Esophagus squamous epithelium (tissue), 5 donors: ENCODE data around the gene FCN1. TPM values are rescaled to one million over a fixed set of nuclear protein-coding genes. Genes with fewer than 3 reads are reported as not detected.

Experiments used
- DNase-seq: peaks from one replicate; lab custom pipeline; 2025; lab: John Stamatoyannopoulos, UW
- H3K27ac ChIP-seq, 4 donors: fragments of 200-600 bp; sonication (generic); one replicate each; pipeline ENCODE4 v1.5.1; 2016 to 2019; ENCODE audit warnings: mild to moderate bottlenecking in 1 of 4
- H3K27me3 ChIP-seq, 4 donors: fragments of 200-600 bp; sonication (generic); 1 replicate in 3 of 4; 2 replicates in 1 of 4; pipeline versions ENCODE4 v1.5.1 to v1.6.0; 2017 to 2021; ENCODE audit warnings: antibody characterized with exemption in 1 of 4
- H3K36me3 ChIP-seq, 3 donors: fragments of 200-600 bp; sonication (generic); one replicate each; pipeline ENCODE4 v1.5.1; 2016 to 2019
- H3K4me1 ChIP-seq, 3 donors: fragments of 200-600 bp; sonication (generic); one replicate each; pipeline ENCODE4 v1.5.1; 2017 to 2019
- H3K4me3 ChIP-seq, 4 donors: fragments of 200-600 bp; sonication (generic); 1 replicate in 3 of 4; 2 replicates in 1 of 4; pipeline ENCODE4 v1.5.1; 2016 to 2019; ENCODE audit warnings: mild to moderate bottlenecking in 2 of 4, moderate library complexity in 1 of 4
- H3K9me3 ChIP-seq, 3 donors: fragments of 200-600 bp; sonication (generic); one replicate each; pipeline ENCODE4 v1.5.1; 2016 to 2019
- POLR2A ChIP-seq, 4 donors: fragments of 450-650 bp; IDR thresholded peaks; one replicate each; pipeline ENCODE4 v1.6.1; 2017; ENCODE audit warnings: antibody characterized with exemption in 4 of 4, mild to moderate bottlenecking in 4 of 4, moderate library complexity in 3 of 4
- WGBS, 2 donors: methylation state at CpG; one replicate each; pipeline ENCODE4 v1.1.5; 2018; 5-methylcytosine and 5-hydroxymethylcytosine counted together
- intact Hi-C: fragments of 100-400 bp; cut with DNase I; formaldehyde crosslinking; loops from one replicate; pipeline ENCODE4 v1.15.0; 2022
- total RNA-seq, 4 donors: library from RNA; depleted of rRNA; stranded (reverse); fragments of >200 nt; gene quantifications; one replicate each; pipeline ENCODE4 v1.1.0, GENCODE V29; 2016
- TF ChIP-seq, protein P1 (sequence below), 6 experiments: fragments of 450-650 bp in 4 of 6; fragments of 200-600 bp in 2 of 6; sonication (generic) in 2 of 6; IDR thresholded peaks; one replicate each; pipeline ENCODE4 v1.5.1; 2016 to 2019; ENCODE audit warnings: antibody characterized with exemption in 6 of 6, mild to moderate bottlenecking in 4 of 6, moderate library complexity in 4 of 6
- donor health status: DM: yes; HTN: yes; CAD: no.

Gene FCN1
- total RNA-seq, 4 donors from 2014 or later = 0.22 to 5.7 (median 0.76) TPM; not detected in 1

DNA sequence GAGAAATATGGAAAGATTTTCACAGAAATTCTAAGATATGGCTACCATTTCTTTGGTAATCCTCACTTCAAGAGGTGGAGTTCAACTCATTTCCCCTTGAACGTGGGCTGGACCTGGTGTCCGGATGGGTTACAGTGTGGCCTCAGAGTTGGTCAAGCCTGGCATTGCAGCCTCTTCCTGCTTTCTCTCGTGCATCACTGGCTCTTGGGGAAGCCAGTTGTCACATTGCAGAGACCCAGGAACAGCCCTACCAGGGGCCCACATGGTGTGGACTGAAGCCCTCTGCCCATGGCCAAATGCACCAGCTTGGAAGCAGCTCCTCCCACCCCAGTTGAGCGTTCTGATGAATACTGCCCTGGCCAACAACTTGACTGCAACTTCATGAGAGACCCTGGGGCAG is 47.7 kb upstream of the FCN1 start:
- Histone ChIP-seq H3K36me3 (no peaks in the 10 kb centered on the region), H3K27me3 (peaks cover 0 to 95% (median 0%) of the 10 kb centered on the region in 4 donors), H3K27ac (no peak overlapping the region), H3K4me3 (no peak overlapping the region), H3K9me3 (no peaks in the 10 kb centered on the region), H3K4me1 (peaks cover 0 to 9% (median 0%) of the 10 kb centered on the region in 3 donors)
- DNase-seq = no peak
- intact Hi-C loops = no loop called here
- TF ChIP-seq, protein P1, sequence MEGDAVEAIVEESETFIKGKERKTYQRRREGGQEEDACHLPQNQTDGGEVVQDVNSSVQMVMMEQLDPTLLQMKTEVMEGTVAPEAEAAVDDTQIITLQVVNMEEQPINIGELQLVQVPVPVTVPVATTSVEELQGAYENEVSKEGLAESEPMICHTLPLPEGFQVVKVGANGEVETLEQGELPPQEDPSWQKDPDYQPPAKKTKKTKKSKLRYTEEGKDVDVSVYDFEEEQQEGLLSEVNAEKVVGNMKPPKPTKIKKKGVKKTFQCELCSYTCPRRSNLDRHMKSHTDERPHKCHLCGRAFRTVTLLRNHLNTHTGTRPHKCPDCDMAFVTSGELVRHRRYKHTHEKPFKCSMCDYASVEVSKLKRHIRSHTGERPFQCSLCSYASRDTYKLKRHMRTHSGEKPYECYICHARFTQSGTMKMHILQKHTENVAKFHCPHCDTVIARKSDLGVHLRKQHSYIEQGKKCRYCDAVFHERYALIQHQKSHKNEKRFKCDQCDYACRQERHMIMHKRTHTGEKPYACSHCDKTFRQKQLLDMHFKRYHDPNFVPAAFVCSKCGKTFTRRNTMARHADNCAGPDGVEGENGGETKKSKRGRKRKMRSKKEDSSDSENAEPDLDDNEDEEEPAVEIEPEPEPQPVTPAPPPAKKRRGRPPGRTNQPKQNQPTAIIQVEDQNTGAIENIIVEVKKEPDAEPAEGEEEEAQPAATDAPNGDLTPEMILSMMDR (IDR thresholded peaks at IDR 0.05) = no peak
- no peak for TF ChIP-seq POLR2A (IDR thresholded peaks at IDR 0.05)
- WGBS, 2 donors = 49 to 93% methylated on average over 2 to 4 of the region's 4 CpGs

DNA sequence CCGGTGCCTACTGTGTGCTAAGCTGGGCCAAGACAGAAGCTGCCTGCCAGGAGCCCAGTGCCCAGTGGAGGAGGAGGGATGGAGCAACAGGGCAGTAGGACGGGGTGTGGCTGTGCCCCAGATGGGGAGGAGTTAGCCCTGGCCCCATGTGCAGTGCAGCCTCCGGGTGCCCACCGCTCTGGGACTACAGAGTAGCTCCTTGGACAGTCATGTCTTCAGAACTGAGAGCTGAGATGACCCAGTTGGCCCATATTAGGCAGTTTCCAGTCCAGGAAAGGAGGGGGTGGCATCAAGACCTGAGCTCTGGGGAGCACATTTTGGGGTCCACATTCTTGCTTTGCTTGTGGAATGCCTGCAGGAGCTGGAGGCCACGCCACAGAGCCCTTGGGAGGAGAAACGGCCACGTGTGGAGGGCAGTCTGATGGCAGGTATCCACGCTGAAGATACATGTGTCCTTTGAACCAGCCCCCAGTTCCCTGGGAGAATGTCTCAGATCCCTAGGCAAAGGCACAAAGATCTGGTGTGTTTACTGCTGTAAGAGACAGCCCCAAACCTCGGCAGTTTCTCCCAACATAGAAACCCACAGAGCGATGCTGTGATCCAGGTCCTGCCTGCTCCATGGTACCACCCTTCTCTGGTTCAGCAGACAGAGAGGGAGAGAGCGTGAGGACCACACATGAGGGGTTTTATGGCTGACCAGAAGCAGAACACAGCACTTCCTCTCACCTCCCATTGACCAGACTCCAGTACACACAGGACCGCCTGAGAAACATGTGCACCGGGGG is 46.8 kb upstream of the FCN1 start:
- Histone ChIP-seq H3K4me3 (no peak overlapping the region), H3K4me1 (peaks cover 0 to 9% (median 0%) of the 10 kb centered on the region in 3 donors), H3K36me3 (no peaks in the 10 kb centered on the region), H3K27me3 (peaks cover 0 to 95% (median 0%) of the 10 kb centered on the region in 4 donors), H3K27ac (no peak overlapping the region), H3K9me3 (no peaks in the 10 kb centered on the region)
- no peak for DNase-seq
- 68 to 87% methylated on average over 7 to 8 of the region's 13 CpGs for WGBS, 2 donors
- TF ChIP-seq POLR2A (IDR thresholded peaks at IDR 0.05) = no peak
- TF ChIP-seq, protein P1 (IDR thresholded peaks at IDR 0.05) = no peak
- intact Hi-C loops = no loop called here

DNA sequence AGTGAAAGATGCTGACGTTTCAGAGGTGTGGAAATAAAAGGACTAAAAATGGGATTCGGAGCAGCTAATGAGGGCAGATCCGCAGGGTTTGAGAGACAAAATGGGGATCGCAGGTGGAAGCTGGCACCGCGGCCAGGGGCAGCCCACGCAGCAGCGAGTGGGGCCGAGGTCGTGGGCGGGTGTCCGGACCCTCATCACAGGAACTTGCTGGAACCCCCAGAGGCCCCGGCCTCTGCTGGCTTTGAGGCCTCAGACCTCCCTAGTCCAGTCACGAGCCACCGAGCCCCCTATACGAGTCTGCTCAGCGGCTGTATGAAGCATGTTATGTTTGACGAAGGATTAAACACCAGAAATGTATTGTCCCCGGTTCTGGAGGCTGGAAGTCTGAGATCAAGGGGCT is 45.8 kb upstream of the FCN1 start:
- Histone ChIP-seq H3K27ac (no peak overlapping the region), H3K36me3 (no peaks in the 10 kb centered on the region), H3K4me1 (peaks cover 0 to 9% (median 0%) of the 10 kb centered on the region in 3 donors), H3K27me3 (peaks cover 0 to 94% (median 0%) of the 10 kb centered on the region in 4 donors), H3K9me3 (no peaks in the 10 kb centered on the region), H3K4me3 (no peak overlapping the region)
- TF ChIP-seq, protein P1 (IDR thresholded peaks at IDR 0.05) = no peak
- TF ChIP-seq POLR2A (IDR thresholded peaks at IDR 0.05) = no peak
- intact Hi-C loops = no loop called here
- DNase-seq = no peak
- 79 to 88% methylated on average over 17 to 19 of the region's 19 CpGs for WGBS, 2 donors

DNA sequence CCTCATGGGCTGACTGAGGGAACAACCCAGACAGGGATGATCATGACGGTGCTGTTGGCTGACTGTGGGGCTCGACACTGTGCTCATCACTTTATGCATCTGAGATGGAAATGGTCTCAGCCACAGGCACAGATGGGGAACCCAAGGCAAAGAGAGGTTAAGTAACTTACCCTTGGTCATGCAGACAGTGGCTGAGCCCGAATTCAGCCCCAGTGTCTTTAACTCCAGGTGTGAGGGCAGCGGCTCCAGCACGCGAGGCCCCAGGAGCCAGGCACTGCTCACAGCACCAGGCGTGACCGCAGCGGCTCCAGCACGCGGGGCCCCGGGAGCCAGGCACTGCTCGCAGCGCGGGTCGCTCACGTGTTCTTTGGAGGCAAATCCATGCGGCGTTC is 45.3 kb upstream of the FCN1 start:
- intact Hi-C loops = no loop called here
- 86 to 89% methylated on average over 17 to 18 of the region's 19 CpGs for WGBS, 2 donors
- peaks cover 0 to 94% (median 0%) of the 10 kb centered on the region in 4 donors for H3K27me3 ChIP-seq
- DNase-seq = no peak
- no peaks in the 10 kb centered on the region for H3K9me3 ChIP-seq
- peaks cover 0 to 9% (median 0%) of the 10 kb centered on the region in 3 donors for H3K4me1 ChIP-seq
- H3K27ac ChIP-seq = no peak overlapping the region
- H3K4me3 ChIP-seq = no peak overlapping the region
- TF ChIP-seq POLR2A (IDR thresholded peaks at IDR 0.05) = no peak
- TF ChIP-seq, protein P1 (IDR thresholded peaks at IDR 0.05) = no peak
- H3K36me3 ChIP-seq = no peaks in the 10 kb centered on the region
